ENCODE measurements around the gene MRPL41.
"Not testable (repeated sequence)": the region's sequence is repeated elsewhere in the genome, so short reads cannot be mapped to it uniquely, and the experiment has no call there.

Gene MRPL41

GRCh38 chr9:137522746-137523455 is 28.8 kb upstream of the MRPL41 start:
- DNase-seq (ENCODE audit: low spot score), result no peak

- DNase-seq (ENCODE audit: low spot score), result no peak
These were observed 27.3 kb upstream of the MRPL41 start for GRCh38 chr9:137524161-137524980.

- DNase-seq (ENCODE audit: low spot score), result no peak
These were observed 26.7 kb upstream of the MRPL41 start for GRCh38 chr9:137524981-137525317.

- DNase-seq (ENCODE audit: low spot score), result no peak
These were observed 21.3 kb upstream of the MRPL41 start for GRCh38 chr9:137530331-137530730.

GRCh38 chr9:137531099-137531765 is 20.4 kb upstream of the MRPL41 start:
- no peak for DNase-seq (ENCODE audit: low spot score)

- DNase-seq (ENCODE audit: low spot score), result not testable (repeated sequence)
These were observed 18.7 kb upstream of the MRPL41 start for GRCh38 chr9:137532891-137533468.

- peak; percentile 72 for DNase-seq (ENCODE audit: low spot score)
These were observed 17.2 kb upstream of the MRPL41 start for GRCh38 chr9:137534256-137535119.

GRCh38 chr9:137535120-137535428 is 16.6 kb upstream of the MRPL41 start:
- DNase-seq (ENCODE audit: low spot score), result no peak

- DNase-seq (ENCODE audit: low spot score), result not testable (repeated sequence)
These were observed 15.0 kb upstream of the MRPL41 start for GRCh38 chr9:137536594-137537131.

GRCh38 chr9:137538058-137538457 is 13.6 kb upstream of the MRPL41 start:
- no peak for DNase-seq (ENCODE audit: low spot score)

- DNase-seq (ENCODE audit: low spot score), result no peak
These were observed 11.1 kb upstream of the MRPL41 start for GRCh38 chr9:137540536-137540935.

- DNase-seq (ENCODE audit: low spot score), result no peak
These were observed 9.2 kb upstream of the MRPL41 start for GRCh38 chr9:137542486-137542885.

GRCh38 chr9:137543237-137543963 is 8.3 kb upstream of the MRPL41 start:
- no peak for DNase-seq (ENCODE audit: low spot score)

- no peak for DNase-seq (ENCODE audit: low spot score)
These were observed 7.4 kb upstream of the MRPL41 start for GRCh38 chr9:137544176-137544760.

- no peak for DNase-seq (ENCODE audit: low spot score)
These were observed 6.6 kb upstream of the MRPL41 start for GRCh38 chr9:137545123-137545522.

- DNase-seq (ENCODE audit: low spot score), result no peak
These were observed 3.8 kb upstream of the MRPL41 start for GRCh38 chr9:137547687-137548543.

GRCh38 chr9:137550231-137550621 is 1.5 kb upstream of the MRPL41 start, which contains the start of gene PNPLA7:
Gene PNPLA7, minus strand, starts transcription at chr9:137550402. Its CDS starts 205 bp downstream, at chr9:137550197.
- DNase-seq (ENCODE audit: low spot score), result peak; percentile 80

- DNase-seq (ENCODE audit: low spot score), result not testable (repeated sequence)
These were observed 768 bp upstream of the MRPL41 start for GRCh38 chr9:137550958-137551263.

- peak; percentile 2 for DNase-seq (ENCODE audit: low spot score)
These were observed 516 bp downstream of the MRPL41 start for GRCh38 chr9:137552022-137552768.

Data from LoVo (cell line).